GM20431 (cell line): ENCODE measurements around the gene COLEC11.

ENCODE experiments used
- in situ Hi-C: fragments of 300-500 bp; cut with MseI, MboI; formaldehyde crosslinking; loops from one replicate; pipeline ENCODE4 v1.15.0; 2020; ENCODE audit warnings: low sequenced_read_pairs; ENCODE audit not compliant: unreplicated experiment

Gene COLEC11

DNA sequence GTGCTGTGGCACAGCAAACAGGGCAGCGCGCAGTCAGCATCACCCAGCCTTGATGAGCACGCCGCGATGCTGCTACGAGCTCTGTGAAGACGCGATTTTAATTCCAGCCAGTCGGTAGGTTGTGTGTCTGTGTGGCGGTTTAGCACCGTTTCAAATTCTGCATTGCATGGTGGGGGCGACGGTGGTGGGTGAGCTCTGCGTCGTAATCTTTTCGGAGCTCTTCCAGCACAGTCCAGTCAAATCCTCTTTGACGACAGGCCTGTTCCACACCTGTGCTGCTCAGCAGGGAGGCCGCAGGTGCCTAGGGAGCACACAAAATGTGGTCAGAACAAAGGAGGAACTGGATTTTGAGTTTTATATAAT, 71.7 kb downstream of the COLEC11 start:
- in situ Hi-C loops, result no loop called here

DNA sequence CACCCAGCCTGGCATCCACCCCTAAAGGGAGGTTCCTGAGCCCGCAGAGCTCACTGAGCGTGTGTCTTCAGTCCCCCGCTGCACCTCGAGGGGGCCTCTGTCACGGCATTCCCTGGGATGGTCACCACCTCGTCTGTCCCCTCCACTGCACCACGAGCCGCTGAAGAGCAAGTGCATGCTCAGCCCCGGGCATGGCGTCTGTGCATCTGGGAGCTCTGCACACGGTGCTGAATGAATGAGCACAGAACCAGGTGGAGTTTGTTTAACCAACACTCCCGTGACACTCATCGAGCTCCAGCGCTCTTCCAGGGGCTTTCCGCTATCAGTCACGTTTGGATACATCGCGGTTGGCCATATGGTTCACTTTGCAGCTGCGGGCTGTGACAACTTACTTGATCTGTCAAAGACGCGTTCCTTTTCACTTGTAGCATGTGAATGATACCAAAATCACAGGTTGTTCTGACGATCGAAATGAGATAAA, 72.3 kb downstream of the COLEC11 start:
- in situ Hi-C loops, result no loop called here

DNA sequence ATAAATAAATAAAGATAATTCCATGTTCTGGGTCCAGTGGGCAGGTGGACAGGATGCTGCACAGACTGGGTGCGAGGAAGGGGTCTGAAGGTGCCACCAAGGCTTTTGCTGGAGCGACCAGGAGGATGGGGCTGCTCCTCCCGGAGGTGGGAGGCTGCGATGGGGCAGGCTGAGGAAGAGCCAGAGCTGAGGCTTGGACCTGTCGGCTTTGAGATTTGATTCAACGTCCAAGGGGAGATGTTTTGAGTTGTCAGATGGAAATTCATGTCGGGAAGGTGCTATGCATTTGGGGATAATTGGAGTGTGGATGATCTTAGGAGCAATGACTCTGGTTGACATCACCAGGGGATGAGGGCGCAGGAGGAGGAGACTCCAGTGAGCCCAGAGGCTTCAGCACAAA, 74.7 kb downstream of the COLEC11 start:
- in situ Hi-C loops, result no loop called here

DNA sequence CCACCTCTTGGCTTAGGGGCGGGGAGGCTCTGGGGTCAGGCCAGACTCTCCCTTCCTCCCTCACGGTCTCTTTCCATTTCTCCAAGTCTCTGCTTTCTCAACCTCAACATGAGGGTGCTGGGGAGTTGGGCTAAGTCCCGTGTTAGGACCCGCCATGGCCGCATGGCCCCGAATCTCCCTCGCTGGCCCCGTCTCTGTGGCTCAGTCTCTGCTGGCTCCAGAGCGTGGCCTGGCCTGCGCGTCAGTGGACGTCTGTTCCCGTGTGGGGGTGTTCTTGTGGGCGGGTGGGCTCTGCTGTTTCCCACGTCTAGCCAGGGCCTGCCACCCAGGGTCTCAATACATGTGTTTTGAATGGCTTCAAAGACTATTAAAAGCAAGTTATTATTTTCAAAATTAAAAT, 75.5 kb downstream of the COLEC11 start:
- in situ Hi-C loops, result no loop called here

DNA sequence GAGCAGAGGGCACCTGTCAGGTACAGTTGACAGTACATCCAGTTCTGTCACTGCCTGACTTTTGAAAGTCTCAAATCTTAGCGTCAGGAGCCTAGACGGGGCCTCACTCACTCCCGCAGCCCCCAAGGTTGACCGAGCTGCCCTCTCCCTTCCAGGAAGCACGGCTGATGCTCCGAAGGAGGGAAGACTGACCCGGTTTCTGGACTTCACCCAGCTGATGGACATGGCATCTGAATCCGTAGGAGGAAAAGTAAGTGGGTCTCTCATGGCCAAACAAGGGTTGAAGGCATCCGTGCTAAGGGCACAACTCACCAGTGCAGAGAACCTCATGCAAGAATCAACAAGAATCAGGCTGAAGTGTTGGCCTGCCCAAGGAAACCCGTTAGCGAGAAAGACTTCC, 76.0 kb downstream of the COLEC11 start:
- in situ Hi-C loops, result no loop called here

DNA sequence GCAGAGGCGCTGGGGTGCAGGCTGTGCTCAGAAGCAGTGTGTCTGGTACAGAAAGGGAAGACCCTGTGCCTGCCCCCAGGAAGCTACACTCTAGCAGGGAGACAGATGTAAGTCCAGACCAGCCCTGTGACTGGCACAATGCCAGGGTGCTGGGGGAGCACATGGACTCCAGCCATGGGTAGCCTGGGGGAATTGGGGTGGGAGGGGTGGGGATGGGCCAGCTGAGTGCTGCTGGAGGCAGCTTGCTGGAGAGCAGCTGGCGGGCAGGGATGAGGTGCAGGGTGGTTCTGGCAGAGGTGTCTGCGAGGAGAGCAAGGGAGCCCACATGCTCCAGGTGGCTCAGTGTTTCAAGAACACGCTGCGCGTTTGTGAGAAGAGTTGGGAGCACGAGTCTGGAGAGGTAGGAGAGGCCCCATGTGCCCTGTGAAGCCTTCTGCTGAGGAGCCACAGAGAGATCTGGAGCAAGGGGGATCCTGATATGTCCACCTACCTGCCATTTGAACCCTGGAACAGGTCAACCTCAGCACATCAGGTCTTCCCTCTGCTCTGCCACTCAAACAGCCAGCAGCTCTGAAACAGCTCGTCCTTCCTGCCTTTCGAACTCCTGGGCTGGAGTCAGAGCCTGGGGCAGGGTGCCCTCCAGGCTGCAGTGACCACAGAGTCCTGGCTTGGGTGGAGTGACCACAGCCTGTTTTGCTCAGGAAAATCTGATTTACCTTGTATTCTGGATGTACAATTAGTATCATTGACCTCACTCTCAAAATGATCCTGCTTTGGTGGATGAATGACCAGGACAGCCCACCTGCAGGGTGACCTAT, 78.2 kb downstream of the COLEC11 start:
- in situ Hi-C loops, result no loop called here

DNA sequence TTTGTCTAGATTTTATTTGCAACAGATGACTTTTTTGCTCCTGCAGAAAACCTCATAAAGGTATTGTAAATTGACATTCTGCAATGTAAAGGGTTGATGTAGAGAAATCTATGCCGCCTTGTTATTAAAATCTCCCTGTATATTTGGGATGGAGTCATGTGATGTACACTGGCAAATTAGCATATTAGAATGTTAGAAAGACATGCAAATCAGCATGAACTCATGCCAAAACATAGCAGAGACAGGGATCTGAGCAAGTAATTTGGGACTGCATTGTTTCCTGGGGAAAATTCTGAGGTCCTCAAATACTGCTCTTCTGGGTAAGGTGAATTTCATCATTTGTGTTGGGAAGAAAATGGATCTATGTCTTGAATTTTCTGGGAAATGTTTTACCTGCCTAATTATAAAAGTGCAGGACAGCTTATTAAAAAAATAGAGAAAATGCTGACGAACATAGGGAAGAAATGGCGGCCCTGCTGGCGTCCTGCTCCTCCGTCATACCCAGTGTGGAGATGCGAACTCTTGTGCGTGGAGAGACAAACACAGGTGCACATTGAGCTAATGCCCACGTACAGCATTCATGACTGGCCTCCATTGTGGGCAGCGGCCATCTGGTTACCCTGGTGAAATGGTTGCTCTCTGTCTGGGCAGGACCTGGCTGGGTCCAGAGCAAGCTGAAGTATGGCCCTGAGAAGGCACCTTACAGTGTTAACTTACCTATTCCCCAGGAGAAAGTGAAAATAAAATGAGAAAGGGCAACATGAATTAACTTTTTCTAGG, 79.3 kb downstream of the COLEC11 start:
- in situ Hi-C loops, result no loop called here

DNA sequence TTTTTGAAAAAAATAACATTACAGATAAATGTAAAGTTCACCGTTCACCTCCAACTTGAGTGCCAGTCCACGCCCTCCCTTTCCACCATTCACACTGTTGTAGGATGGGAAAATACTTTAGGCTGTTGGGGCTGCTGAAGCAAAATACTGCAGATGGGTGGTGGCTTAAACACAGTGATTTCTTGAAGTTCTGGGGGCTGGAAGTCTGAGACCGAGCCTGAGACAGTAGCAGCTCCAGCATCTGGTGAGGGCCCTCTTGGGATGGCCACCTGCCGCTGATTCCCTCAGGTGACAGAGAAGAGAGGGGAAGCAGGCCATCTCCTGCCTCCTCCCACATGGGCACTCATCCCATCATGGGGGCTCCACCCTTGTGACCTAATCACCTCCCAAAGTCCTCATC, 80.8 kb downstream of the COLEC11 start:
- in situ Hi-C loops, result no loop called here

DNA sequence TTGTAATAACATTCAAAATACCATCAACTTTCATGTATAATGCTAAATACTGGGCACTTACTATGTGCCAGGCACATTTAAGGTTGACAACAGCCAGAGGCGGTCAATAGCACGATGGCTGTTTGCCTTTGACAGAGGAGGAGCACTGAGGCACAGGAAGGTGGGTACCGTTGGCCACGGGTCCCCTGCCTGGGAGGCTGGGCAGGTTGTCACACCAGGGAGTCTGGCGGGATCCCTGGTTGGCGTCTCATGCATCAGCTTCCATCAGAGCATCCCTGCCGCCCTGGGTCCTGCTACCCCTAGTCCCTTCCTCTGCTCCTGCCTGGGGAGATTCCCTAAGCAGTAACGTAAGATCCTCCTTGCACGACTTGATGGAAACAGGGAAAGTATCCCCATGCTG, 82.5 kb downstream of the COLEC11 start:
- in situ Hi-C loops, result no loop called here

DNA sequence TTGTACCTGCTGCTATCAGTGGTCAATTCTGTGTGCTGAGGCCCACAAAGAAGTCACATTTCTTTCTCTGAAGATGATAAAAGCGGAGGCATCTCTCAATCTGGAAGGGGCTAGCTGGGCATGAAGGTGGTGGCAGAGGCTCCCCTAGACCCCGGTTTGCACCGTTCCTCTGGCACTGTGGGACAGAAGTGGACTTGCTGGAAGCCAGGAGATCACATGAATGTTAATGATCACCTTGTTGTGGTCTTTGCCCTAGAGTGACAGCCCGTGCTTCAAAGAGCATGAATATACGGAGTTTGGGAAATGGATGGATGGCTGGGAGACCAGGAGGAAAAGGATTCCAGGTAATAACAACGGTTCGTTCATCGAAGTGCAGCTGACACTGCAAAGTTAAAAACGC, 83.3 kb downstream of the COLEC11 start:
- in situ Hi-C loops, result no loop called here

DNA sequence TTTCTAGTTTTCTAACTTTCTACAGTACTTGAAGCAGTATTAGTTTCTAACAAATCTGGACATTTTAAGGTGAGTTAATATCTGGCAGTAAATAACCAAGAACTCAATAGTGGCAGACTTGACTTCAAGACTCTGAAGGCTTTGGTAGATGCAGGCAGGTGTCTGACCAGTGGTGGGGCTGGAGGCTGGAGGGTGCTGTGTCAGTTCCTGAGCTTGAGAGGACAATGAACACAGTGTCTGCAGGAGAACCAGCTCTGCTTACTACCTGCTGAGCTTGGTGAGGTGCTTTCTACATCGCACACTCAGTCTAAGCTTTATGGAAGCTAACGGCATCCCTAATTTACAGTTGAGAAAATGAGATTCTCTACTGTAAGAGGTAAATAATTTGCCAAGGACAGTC, 84.3 kb downstream of the COLEC11 start:
- in situ Hi-C loops, result no loop called here

DNA sequence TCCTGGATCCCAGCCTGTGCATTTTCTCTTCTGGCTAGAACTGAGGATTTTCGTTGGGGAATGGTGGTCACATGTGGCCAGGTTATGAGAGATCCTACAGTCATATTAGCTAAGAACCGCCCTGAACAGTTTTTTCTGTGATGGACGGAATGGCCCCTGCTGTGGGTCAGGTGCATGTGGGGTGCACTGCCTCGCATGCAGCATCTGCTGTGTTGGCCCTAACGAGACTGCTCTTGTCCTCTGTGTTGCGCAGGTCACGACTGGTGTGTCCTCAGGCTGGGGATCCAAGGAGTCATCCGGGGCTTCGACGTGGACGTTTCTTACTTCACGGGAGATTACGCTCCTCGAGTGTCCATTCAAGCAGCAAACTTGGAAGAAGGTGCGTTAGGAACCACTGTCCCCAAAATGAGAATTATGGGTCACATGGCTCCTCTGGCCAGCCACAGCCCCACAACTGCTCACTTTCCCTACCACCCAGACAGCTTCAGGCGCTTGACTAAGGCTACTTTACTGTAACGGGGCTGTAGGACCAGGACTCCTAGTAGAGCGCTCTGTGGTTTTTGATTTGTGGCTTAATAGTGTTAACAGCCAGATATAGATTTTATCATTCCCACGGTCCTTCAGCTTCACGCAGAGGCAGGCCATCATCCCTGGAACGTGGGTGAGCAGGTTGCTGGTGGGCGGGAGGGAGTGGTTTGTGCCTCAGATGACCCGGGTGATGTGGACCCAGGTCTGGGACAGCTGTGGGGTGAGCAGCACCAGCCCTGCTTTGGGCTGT, 84.9 kb downstream of the COLEC11 start:
- in situ Hi-C loops, result no loop called here

DNA sequence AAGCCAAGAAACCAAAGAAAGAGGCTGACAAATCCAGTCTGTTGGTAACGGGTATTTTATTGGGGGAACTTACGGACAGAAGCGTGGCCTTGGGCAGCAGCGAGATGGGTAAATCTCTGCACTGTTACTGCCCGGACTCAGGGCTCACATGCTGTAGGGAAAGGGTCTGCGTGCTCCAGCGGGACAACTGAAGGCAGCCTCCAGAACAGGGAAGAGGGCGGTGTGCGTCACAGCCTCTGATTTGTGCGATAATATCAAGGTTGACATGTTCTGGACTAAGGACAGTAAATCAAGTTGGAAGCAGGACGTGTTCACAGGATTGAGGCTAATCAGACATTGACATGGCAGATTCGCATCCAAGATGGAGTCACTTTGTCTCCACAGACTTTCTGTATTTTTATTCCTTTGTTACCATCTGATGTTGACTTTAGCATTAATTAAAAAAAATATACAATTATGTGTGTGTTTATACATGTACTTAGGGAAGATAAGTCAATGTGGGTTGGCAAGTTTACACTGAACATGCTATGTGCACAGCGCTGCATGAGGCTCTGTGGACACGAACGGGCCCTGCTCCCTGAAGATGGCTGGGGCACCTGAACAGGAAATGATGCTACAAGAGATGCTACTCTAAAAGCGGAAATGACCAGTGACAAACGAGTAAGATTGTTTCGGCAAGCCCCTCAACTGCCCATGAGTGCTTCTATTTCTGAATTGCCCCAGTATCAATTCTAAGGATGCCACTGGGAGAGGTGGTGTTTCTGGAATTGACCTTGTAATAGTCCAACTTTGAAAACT, 85.8 kb downstream of the COLEC11 start:
- in situ Hi-C loops, result no loop called here

DNA sequence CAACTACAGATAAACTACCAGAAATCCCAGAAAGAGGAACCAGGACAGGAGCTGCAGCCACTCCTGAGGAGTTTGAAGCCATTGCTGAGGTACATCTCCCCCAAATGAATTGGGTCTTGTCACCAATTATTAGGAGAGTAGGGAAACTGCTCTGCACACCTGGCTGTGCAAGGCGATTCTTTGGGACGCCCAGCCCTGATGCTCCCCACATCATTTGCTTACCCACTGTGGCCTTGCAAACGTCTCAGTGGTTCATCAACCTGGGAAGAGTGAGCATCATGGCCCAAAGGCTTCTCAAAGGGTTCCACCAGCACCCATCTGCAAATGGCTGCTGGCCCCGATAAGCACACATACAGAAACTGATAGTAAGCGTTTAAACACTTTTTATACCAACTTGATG, 86.7 kb downstream of the COLEC11 start:
- in situ Hi-C loops, result no loop called here

DNA sequence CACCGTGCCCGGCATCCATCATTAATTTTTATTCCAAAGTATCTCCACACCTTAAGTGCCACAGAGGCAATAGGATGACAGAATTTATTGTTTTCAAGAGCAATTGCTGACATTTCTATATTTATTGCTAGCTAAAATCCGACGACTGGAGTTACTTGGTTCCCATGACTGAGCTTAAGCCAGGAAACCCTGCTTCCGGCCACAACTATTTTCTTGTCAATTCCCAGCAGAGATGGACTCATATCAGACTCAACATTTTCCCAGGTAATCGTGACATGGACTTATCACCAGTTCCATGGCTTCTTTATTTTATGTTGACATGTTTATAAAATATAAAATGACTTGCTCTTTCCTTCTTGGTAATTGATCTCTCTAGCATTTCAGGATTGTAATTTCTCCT, 87.9 kb downstream of the COLEC11 start:
- in situ Hi-C loops, result no loop called here

DNA sequence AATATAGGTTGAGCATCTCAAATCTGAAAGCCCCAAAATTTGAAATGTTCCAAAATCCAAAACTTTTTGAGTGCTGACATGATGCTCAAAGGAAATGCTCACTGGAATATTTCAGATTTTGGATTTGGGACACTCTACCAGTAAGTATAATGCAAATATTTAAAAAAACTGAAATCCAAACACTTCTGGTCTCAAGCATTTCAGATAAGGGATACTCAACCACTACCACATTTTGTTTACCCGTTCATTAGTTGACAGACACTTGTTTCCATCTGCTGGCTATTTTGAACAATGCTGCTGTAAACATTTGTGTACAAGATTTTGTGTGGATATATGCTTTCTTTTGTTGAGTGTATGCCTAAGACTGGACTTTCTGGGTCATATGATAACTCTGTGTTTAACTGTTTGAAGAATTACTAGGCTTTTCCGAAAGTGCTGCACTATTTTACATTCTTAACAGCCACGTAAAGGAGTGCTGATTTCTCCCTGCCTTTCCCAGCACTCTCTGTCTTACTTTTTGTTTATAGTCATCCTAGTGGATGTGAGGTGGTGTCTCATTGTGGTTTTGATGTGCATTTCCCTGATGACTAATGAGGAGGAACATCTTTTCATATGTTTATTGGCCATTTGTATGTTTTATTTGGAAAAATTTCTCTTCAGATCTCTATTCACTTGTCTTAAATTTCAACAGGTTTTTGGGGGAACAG, 89.0 kb downstream of the COLEC11 start:
- in situ Hi-C loops, result no loop called here

DNA sequence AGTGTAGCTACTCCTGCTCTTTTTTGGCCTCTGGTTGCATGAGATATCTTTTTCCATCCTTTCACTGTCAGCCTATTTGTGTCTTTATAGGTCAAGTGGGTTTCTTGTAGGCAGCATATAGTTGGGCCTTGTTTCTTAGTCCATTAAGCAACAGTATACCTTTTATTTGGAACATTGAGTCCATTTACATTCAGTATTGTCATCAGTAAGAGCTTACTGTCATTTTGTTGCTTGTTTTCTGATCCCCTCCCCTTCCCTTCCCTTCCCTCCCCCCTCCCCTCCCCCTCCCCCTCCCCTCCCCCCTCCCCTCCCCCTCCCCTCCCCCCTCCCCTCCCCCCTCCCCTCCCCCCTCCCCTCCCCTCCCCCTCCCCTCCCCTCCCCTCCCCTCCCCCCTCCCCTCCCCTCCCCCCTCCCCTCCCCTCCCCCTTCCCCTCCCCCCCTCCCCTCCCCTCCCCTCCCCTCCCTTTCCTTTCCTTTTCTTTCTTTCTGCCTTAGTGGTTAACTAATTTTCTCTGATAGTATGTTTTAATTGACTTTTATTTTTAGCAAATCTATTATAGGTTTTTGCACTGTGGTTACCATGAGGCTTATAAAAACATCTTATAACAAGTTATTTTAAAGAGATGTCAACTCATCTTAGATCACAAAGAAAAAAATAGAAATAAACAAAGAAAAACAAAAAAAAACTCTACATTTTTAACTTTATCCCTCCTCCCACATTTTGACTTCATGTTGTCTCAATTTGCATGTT, 95.3 kb downstream of the COLEC11 start:
- in situ Hi-C loops, result no loop called here

DNA sequence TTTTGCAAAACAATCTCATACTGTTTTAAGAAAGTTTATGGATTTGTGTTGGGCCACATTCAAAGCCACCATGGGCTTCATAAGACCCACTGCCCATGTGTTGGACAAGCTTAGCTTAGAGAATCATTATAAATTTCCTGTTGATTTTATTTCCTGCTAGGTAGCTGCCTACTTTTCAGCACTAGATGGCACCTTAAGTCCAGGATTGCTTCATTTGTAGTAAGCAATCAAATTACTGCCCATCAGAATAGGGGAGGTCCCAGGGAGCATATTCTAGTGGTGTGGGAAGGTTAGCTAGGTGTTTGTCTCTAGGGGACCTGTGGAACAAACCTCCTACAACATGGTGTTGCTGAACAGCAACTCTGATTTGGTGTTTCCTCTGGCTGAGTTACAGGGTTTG, 97.5 kb downstream of the COLEC11 start:
- in situ Hi-C loops, result no loop called here
